Measurements from ENCODE around the gene IDS. TPM values are rescaled to one million over a fixed set of nuclear protein-coding genes. Genes with fewer than 3 reads are reported as not detected.

Gene IDS
- total RNA-seq, 1 experiment from 2014 or later, result 75.1 TPM

DNA sequence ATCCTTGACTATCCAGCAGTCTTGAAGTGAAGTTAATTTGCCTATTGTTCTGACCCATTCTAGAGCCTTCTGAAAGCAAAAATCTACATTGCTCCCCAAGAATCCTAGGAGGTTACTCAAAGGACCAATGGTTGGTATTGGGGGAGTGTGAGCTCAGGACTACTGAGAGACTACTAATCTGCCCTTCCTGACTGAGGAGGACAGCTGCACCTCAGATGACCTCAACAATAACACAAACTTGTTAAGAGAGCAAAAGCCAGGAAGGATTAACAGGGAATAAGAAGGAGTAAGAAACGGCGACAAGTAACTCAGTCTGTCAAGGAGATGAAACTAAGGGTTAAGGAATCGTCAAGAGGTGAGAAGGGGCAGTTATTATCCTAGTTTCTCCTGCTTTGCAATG lies 43.4 kb downstream of the IDS start:
- DNase-seq (ENCODE audit: low spot score), result no peak

DNA sequence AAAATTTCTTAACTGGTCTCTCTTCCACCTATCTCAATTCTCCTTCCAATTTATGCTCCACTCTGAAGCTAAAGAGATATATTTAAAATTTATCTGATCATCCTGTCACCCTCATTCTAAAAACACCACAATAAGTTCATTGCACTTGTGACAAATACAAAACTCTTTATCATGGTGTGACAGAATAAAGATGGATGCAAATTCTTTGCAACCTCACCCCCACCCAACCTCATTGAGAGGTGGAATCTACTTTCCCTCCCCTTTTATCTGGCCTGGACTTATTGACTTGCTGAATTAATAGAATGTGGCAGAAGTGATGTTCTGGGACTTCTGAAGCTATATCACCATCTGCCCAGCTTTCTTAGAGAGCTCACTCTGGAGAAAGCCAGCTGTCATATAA lies 46.5 kb downstream of the IDS start:
- no peak for DNase-seq (ENCODE audit: low spot score)

DNA sequence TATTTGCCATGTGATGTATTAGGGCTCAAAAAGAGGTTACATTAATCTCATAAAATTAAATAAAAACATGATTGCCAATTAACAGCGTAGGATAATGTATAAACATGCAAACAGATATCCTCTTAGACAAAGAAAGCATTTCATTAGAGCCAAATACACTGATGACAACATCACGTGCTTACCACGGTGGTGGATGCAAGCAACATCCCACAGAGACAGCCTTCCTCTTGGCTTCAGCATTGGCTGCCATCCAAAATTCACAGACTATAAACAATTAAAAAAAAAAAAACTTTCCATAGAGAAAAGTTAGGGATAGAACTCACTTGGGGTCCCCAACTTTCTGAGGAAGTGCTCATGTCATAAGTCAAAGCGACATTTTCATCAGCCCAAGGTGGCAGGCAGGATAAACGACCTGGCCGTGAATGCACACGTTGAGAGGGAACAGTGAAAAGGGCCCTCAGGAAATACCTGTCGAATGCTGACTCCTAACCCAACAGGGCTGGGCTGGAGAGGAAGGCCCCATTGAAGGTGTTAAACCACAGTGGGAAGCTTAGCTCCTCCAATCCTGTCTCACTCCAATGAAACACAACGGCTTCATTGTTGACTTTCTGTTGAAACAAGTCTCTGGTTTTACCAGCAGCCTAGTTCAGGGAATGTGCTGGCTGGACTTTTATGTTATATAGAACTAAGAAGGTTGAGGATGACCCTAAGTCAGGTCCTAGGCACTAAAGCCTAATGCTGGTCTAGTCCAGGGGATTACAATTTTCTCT lies 48.4 kb downstream of the IDS start:
- DNase-seq (ENCODE audit: low spot score), result peak; percentile 8

DNA sequence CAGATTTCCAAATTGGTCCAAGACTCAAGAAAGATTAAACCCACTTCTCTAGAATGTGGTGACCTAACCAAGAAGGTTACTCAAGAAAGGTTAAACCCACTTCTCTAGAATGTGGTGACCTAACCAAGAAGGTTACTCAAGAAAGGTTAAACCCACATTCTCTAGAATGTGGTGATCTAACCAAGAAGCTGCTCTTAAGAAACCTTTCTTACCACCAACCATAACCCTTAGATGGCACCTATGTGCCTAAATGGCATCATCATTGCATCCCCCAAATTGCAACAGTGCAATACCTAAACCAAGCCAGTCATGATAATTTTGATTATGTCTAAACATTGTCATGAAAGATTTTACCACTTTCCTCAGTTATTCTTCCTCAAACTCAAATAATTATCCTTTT lies 49.2 kb downstream of the IDS start:
- DNase-seq (ENCODE audit: low spot score), result no peak

DNA sequence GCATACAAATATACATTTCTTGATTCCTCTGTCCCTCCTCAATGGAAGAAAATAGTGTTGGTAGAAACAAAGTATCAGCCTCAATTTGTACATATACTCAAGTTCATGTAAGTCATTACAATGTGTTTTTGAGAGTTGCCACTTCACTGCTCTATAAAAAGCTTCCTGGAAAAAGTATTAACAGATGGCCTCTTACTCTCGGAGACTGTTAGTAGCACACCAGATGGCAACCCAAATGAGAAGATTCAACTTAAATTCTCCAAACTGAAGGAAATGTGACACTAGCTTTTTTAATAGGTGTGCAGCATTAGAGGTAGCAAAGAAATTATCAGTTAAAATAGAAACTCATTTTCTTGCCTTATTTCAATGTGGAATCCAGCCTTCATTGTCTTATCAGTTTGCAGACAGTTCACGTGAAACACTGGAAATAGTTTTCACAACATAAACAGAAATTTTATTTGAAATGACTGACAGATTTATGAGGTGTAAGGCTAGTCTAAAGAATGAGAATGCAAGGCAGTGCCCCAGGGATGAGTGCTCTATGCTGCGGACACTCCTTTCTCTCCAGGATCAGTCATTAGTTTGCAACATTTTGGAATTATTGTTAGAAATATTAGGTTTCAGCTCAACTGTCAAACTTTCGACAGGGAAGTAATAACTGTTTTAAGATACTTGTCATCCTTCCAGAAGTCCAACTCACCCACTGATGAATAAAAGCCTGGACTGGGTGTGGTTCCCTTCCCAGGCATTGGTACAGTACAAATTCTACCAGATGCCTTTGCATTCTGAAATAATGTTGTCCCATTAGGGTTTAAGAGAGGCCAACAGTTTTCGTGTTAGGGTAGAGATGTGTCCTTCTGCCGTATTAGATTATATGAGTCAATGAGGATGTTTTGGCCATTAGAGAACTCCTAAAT lies 50.9 kb downstream of the IDS start:
- no peak for DNase-seq (ENCODE audit: low spot score)

DNA sequence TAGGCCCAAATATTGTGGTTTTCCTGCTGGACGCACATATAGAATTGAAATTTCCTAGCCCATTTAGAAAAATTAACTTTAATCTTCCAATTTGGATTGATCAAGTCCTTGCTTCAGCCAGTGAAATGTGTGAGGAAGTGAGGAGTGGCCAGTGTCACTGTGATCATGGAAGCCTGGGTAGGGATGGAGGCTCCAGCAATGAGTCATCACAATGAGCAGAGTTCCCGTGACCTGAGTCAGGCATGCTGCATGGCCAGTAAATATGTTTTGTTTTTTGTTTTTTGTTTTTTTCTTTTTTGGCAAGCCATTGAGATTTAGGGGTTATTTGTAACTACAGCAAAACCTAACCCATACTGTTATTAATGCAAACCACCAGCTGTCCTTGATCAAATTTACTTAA lies 52.1 kb downstream of the IDS start:
- DNase-seq (ENCODE audit: low spot score), result peak; percentile 30

DNA sequence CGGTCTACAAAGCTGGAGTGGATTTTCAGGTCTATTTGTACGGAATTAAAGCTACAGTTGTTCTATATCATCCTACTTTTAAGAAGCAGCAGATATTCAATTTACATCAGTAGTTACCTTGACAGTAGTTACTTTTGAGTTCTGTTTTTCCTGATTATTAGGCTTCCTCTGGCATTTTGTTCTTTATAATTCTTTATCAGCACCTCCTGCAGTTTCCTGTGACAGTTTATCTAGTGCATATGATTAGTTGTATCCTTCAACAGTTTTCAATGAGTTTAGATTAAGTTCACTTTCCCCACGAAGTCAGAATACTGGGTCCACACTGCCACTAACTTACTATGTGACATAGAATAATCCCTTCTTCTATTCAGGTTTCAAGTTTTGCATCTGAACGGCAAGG lies 71.7 kb downstream of the IDS start:
- DNase-seq (ENCODE audit: low spot score), result no peak

DNA sequence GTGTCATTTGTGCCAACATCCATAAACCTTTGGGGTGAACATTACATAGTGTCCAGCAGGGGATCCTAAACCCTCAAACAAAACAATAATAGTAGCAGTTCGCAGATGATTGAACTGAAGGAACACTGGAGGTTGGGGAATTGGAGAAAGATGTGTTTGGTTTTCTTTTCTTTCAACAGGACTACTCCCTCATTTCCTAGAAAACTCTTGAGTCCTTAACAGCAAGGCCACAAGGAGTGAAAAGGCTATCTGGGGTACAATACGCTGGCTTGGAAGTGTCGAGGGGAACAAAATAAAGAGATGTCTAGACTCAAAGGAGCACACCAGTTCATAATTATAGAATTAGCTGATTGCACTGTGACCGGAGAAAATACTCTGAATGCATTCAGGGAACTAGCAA lies 72.1 kb downstream of the IDS start:
- DNase-seq (ENCODE audit: low spot score), result no peak

Other genes starting within 250 kb of the IDS start
- 15.7 and 22.0 TPM in 2 replicates for gene EOLA1, start 35.7 kb upstream of the IDS start, total RNA-seq (2014; rRNA removed; shearing (Covaris generic))
- not detected in 2 replicates for gene HSFX3, start 44.6 kb upstream of the IDS start, total RNA-seq (2014; rRNA removed; shearing (Covaris generic))
- 0.08 TPM in 1 of 2 replicates, not detected in the other for gene MAGEA9B, start 82.2 kb upstream of the IDS start, total RNA-seq (2014; rRNA removed; shearing (Covaris generic))
- not detected in 2 replicates for gene HSFX2, start 90.0 kb upstream of the IDS start, total RNA-seq (2014; rRNA removed; shearing (Covaris generic))
- gene TMEM185A, start 126.5 kb upstream of the IDS start, total RNA-seq (2014; rRNA removed; shearing (Covaris generic)), result 13.1 and 20.6 TPM in 2 replicates
- gene MAGEA11, start 206.8 kb upstream of the IDS start, total RNA-seq (2014; rRNA removed; shearing (Covaris generic)), result 2.6 and 10.0 TPM in 2 replicates

Measured in H4 (cell line).